DND-41 (cell line): ENCODE data around the gene TNF.

Experiments
- ATAC-seq: fragments of 200-7000 bp; cut with Tn5 transposase; 3 replicates; pipeline ENCODE4 v1.9.1; 2021; ENCODE audit warnings: low read depth; ENCODE audit not compliant: insufficient read depth
- DNase-seq: peaks from one replicate; pipeline ENCODE4 v3.0.0-alpha.2; 2020
- H2AFZ ChIP-seq: 2 replicates; pipeline ENCODE4 v1.6.0; 2012; ENCODE audit warnings: low read depth, low read length
- H3K27ac ChIP-seq: 2 replicates; pipeline ENCODE4 v1.5.1; 2012; ENCODE audit warnings: low read length, inconsistent platforms
- H3K27me3 ChIP-seq: fragments of 200-600 bp; sonication (generic); 2 replicates; pipeline ENCODE4 v1.6.0; 2012; ENCODE audit warnings: low read length, mild to moderate bottlenecking, inconsistent platforms; ENCODE audit not compliant: insufficient read depth, poor library complexity
- H3K36me3 ChIP-seq: 2 replicates; pipeline ENCODE4 v1.5.1; 2012; ENCODE audit warnings: low read length, inconsistent platforms; ENCODE audit not compliant: insufficient read depth
- H3K4me1 ChIP-seq: 2 replicates; pipeline ENCODE4 v1.5.1; 2012; ENCODE audit warnings: mild to moderate bottlenecking, low read length; ENCODE audit not compliant: insufficient read depth
- H3K4me2 ChIP-seq: 2 replicates; pipeline ENCODE4 v1.6.0; 2012; ENCODE audit warnings: mild to moderate bottlenecking, moderate library complexity, low read length, inconsistent platforms; ENCODE audit not compliant: insufficient read depth
- H3K4me3 ChIP-seq, 2 experiments: fragments of 200-600 bp in 1 of 2; shearing (Covaris generic) in 1 of 2; 2 replicates each; pipeline ENCODE4 v1.5.1; 2012 to 2016; ENCODE audit warnings: inconsistent platforms in 2 of 2, low read length in 2 of 2, mild to moderate bottlenecking in 2 of 2, low read depth in 1 of 2, moderate library complexity in 1 of 2
- H3K79me2 ChIP-seq: 2 replicates; pipeline ENCODE4 v1.6.0; 2012; ENCODE audit warnings: low read length, inconsistent platforms; ENCODE audit not compliant: insufficient read depth
- H3K9ac ChIP-seq: 2 replicates; pipeline ENCODE4 v1.6.0; 2012; ENCODE audit warnings: low read depth, mild to moderate bottlenecking, inconsistent platforms, low read length, moderate library complexity
- H3K9me3 ChIP-seq: 2 replicates; pipeline ENCODE4 v1.5.1; 2012; ENCODE audit warnings: low read length, moderate library complexity, mild to moderate bottlenecking, inconsistent platforms; ENCODE audit not compliant: insufficient read depth, severe bottlenecking
- H4K20me1 ChIP-seq: 2 replicates; pipeline ENCODE4 v1.6.0; 2012; ENCODE audit warnings: low read length; ENCODE audit not compliant: insufficient read depth
- CTCF ChIP-seq: IDR thresholded peaks from 2 replicates; pipeline ENCODE4 v1.5.1; 2012; ENCODE audit warnings: borderline replicate concordance, low read length, moderate library complexity, mild to moderate bottlenecking; ENCODE audit not compliant: poor library complexity, severe bottlenecking; ENCODE audit errors: extremely low read depth
- EZH2 ChIP-seq: IDR thresholded peaks from 3 replicates; pipeline ENCODE4 v1.6.1; 2012; ENCODE audit warnings: borderline replicate concordance, low read depth, mild to moderate bottlenecking, moderate library complexity, low read length, inconsistent platforms; ENCODE audit not compliant: severe bottlenecking

Gene TNF

GRCh38 chr6:31580438-31580740 is 5.0 kb downstream of the TNF start:
- Histone ChIP-seq H3K4me3 (peak overlapping the region; percentile 78 to 95; a peak in 3 of 4 replicates), H3K4me1 (peaks cover 49% of the 10 kb centered on the region), H3K9me3 (no peaks in the 10 kb centered on the region), H2AFZ (peak overlapping the region; percentile 100), H4K20me1 (no peaks in the 10 kb centered on the region), H3K27ac (peak overlapping the region; percentile 53; the same call in 1 of the 2 replicates), H3K27me3 (peaks cover 10% of the 10 kb centered on the region), H3K79me2 (peaks cover 4% of the 10 kb centered on the region; the same call in 1 of the 2 replicates), H3K36me3 (no peaks in the 10 kb centered on the region; the same call in 1 of the 2 replicates), H3K4me2 (peak overlapping the region; percentile 99), H3K9ac (peak overlapping the region; percentile 91)
- TF ChIP-seq CTCF (no peak), EZH2 (no peak)
- DNase-seq (no peak), ATAC-seq (no peak)

- peak overlapping the region; percentile 91 for H3K9ac ChIP-seq
- H3K9me3 ChIP-seq: no peaks in the 10 kb centered on the region
- peak overlapping the region; percentile 76 for H3K27ac ChIP-seq
- peaks cover 49% of the 10 kb centered on the region for H3K4me1 ChIP-seq
- H4K20me1 ChIP-seq: no peaks in the 10 kb centered on the region
- peak overlapping the region; percentile 99 for H3K4me2 ChIP-seq
- TF ChIP-seq CTCF (peak; percentile 94), EZH2 (peak; percentile 52)
- ATAC-seq (peak; percentile 78), DNase-seq (peak; percentile 90)
- peak overlapping the region; percentile 100 for H2AFZ ChIP-seq
- peaks cover 4% of the 10 kb centered on the region; the same call in 1 of the 2 replicates for H3K79me2 ChIP-seq
- H3K36me3 ChIP-seq: no peaks in the 10 kb centered on the region; the same call in 1 of the 2 replicates
- peaks cover 10% of the 10 kb centered on the region for H3K27me3 ChIP-seq
- peak overlapping the region; percentile 78 to 95 for H3K4me3 ChIP-seq
Observed at GRCh38 chr6:31580807-31581433, 5.6 kb downstream of the TNF start.

GRCh38 chr6:31581434-31582229 is 6.3 kb downstream of the TNF start:
- no peaks in the 10 kb centered on the region; the same call in 1 of the 2 replicates for H3K36me3 ChIP-seq
- peak overlapping the region; percentile 78 to 95 for H3K4me3 ChIP-seq
- peak overlapping the region; percentile 100 for H2AFZ ChIP-seq
- no peak for TF ChIP-seq CTCF
- no peak for TF ChIP-seq EZH2
- peak overlapping the region; percentile 99 for H3K4me2 ChIP-seq
- H4K20me1 ChIP-seq: no peaks in the 10 kb centered on the region
- H3K27ac ChIP-seq: peak overlapping the region; percentile 76
- H3K27me3 ChIP-seq: peaks cover 10% of the 10 kb centered on the region
- peaks cover 49% of the 10 kb centered on the region for H3K4me1 ChIP-seq
- H3K9me3 ChIP-seq: no peaks in the 10 kb centered on the region
- ATAC-seq (0 out of 3 replicates have a peak, but pooled peaks have one; percentile 1), DNase-seq (peak; percentile 51)
- H3K9ac ChIP-seq: peak overlapping the region; percentile 91
- peaks cover 4% of the 10 kb centered on the region; the same call in 1 of the 2 replicates for H3K79me2 ChIP-seq
